Nephron progenitor cell (in vitro differentiated cells): ENCODE measurements around the gene MTARC1.

ENCODE experiments used
- DNase-seq: peaks from one replicate; pipeline ENCODE4 v3.0.0; 2021
- H3K27ac Mint-ChIP-seq: 2 replicates; pipeline ENCODE4 v1.8.0; 2021; ENCODE audit warnings: mild to moderate bottlenecking, moderate library complexity, mixed read lengths
- H3K27me3 Mint-ChIP-seq: 2 replicates; pipeline ENCODE4 v1.8.0; 2021; ENCODE audit warnings: mild to moderate bottlenecking, low read depth, mixed read lengths; ENCODE audit not compliant: poor library complexity
- H3K36me3 Mint-ChIP-seq: 2 replicates; pipeline ENCODE4 v1.8.0; 2021; ENCODE audit warnings: low read depth, mixed read lengths
- H3K4me1 Mint-ChIP-seq: 2 replicates; pipeline ENCODE4 v1.8.0; 2021; ENCODE audit warnings: mixed read lengths
- H3K4me3 Mint-ChIP-seq: 2 replicates; pipeline ENCODE4 v1.8.0; 2021; ENCODE audit warnings: mild to moderate bottlenecking, moderate library complexity, mixed read lengths
- H3K9me3 Mint-ChIP-seq: 2 replicates; pipeline ENCODE4 v1.8.0; 2021; ENCODE audit warnings: mild to moderate bottlenecking, moderate library complexity, mixed read lengths
- TF ChIP-seq, protein P1 (sequence below): fragments of 200-600 bp; sonication (generic); IDR thresholded peaks from 2 replicates; pipeline ENCODE4 v1.5.0; 2021; ENCODE audit warnings: antibody characterized with exemption

The MTARC1 gene

DNA sequence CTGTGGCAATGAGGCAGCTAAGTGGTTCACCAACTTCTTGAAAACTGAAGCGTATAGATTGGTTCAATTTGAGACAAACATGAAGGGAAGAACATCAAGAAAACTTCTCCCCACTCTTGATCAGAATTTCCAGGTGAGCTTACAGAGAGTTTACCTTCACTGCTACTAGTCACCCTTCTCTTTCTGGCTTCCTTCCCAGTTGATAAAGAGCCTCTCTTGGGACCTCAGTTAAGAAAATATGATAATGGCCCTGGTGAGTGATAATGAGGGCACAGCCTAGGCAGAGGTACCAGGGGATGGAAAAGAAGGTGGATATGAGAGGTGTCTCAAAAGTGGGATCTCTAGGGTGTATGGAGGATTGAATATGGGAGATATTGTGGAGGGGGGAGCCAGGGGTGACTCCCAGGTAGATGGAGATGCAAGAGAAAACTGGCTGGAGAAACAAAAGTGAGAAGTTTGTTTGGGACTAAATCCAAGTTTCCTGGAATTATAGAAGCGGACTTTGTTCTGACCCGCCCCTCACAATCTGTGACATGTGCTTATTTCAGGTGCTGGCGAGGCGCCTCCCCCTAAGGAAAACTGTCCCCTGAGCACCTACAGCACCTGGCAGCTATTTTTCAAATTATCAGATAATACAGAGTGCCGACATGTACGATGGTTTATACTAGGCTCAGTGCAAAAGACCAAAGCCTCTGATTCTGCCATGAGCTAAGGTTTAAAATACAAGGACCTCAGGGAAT is 24.9 kb upstream of the MTARC1 start:
- Mint-ChIP-seq H3K36me3 (peaks cover 7% of the 10 kb centered on the region), H3K27me3 (peaks cover 17% of the 10 kb centered on the region), H3K27ac (no peak overlapping the region), H3K9me3 (no peaks in the 10 kb centered on the region), H3K4me3 (no peak overlapping the region), H3K4me1 (no peaks in the 10 kb centered on the region)
- no peak for DNase-seq
- TF ChIP-seq, protein P1, sequence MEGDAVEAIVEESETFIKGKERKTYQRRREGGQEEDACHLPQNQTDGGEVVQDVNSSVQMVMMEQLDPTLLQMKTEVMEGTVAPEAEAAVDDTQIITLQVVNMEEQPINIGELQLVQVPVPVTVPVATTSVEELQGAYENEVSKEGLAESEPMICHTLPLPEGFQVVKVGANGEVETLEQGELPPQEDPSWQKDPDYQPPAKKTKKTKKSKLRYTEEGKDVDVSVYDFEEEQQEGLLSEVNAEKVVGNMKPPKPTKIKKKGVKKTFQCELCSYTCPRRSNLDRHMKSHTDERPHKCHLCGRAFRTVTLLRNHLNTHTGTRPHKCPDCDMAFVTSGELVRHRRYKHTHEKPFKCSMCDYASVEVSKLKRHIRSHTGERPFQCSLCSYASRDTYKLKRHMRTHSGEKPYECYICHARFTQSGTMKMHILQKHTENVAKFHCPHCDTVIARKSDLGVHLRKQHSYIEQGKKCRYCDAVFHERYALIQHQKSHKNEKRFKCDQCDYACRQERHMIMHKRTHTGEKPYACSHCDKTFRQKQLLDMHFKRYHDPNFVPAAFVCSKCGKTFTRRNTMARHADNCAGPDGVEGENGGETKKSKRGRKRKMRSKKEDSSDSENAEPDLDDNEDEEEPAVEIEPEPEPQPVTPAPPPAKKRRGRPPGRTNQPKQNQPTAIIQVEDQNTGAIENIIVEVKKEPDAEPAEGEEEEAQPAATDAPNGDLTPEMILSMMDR = no peak

DNA sequence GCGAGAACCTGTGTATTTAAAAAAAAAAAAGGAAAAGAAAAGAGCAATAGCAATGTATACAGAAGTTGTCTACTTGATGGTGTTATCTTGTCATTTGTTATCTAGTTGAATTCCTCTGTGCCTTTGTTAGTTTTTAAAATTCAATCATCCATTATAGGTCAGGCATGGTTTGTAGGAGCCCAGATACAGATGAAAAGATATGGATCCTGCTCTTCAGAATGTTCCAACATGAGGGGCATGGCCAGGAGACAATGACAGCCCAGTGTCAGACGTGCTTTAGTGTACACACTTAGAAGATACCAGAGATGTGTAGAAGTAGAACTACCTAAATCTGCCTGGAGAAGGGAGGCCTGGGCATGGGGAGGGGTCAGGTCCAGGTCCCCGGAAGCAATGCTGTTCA is 22.0 kb upstream of the MTARC1 start:
- TF ChIP-seq, protein P1 = no peak
- no peak for DNase-seq
- H3K9me3 Mint-ChIP-seq = no peaks in the 10 kb centered on the region
- H3K36me3 Mint-ChIP-seq = peaks cover 4% of the 10 kb centered on the region
- H3K27me3 Mint-ChIP-seq = peaks cover 21% of the 10 kb centered on the region
- H3K4me3 Mint-ChIP-seq = no peak overlapping the region
- no peaks in the 10 kb centered on the region for H3K4me1 Mint-ChIP-seq
- no peak overlapping the region for H3K27ac Mint-ChIP-seq

DNA sequence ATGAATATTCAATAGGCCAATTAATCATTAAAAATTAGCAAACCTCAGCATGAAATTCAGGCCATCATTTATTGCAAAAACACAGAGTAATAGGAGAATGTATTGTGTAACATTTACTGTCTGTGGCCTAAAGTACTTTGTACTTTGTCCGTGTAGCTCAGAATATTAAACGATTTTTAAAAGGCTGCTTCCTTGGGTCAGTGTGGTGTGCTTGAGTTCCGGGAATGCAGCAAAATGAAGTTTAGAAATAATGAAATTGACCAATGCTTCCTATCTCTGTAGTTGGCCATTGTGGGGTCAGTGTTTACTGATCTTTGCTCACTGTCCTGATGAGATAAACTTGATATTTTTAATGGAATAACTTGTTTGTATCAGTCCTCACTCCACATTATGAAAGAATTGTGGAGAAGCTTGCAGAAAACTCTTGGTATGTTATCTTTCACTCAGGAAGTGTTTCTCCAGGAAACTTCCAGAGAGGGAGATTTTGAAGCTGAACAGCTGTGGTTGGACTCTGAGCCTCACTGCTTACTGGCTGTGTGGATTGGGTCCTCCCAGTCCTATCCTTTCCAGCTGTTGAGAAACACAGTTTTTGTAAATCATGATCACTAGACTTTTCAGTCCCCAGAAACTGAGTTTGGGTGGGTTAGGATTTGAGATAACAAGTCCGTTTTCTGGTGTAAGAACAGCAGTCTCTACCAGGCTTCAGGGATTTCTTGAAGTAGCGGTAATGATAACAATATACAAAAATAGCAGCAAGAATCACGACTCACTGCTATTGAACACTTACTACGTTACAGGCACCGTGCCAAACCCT is 19.2 kb upstream of the MTARC1 start:
- Mint-ChIP-seq H3K4me3 (no peak overlapping the region), H3K27ac (no peak overlapping the region), H3K9me3 (no peaks in the 10 kb centered on the region), H3K36me3 (peaks cover 9% of the 10 kb centered on the region), H3K4me1 (no peaks in the 10 kb centered on the region), H3K27me3 (peaks cover 9% of the 10 kb centered on the region)
- DNase-seq = no peak
- TF ChIP-seq, protein P1 = no peak

DNA sequence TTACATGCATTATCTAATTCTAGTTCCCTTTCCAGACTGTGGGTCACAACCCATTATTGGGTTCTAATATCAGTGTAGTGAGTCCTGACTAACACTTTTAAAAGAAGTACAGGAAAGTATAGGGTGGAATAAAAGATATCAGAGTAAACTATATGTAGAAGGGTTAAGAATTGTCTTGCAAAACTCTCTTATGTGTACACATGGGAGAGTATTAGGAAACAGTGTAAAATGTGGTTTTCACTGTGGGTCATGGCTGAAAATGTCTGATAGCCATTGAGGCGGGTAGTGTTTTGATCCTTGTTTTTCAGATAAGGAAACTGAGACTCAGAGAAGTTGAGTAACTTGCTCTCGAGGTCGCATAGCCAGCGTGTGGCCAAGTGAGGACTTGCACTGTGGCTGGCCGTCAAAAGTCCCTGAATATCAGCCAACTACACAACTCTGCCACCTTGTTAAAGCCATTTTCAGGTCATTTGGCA is 18.5 kb upstream of the MTARC1 start:
- Mint-ChIP-seq H3K27me3 (peaks cover 5% of the 10 kb centered on the region), H3K27ac (no peak overlapping the region), H3K36me3 (peaks cover 9% of the 10 kb centered on the region), H3K4me1 (no peaks in the 10 kb centered on the region), H3K4me3 (no peak overlapping the region), H3K9me3 (no peaks in the 10 kb centered on the region)
- TF ChIP-seq, protein P1 = no peak
- DNase-seq = no peak

DNA sequence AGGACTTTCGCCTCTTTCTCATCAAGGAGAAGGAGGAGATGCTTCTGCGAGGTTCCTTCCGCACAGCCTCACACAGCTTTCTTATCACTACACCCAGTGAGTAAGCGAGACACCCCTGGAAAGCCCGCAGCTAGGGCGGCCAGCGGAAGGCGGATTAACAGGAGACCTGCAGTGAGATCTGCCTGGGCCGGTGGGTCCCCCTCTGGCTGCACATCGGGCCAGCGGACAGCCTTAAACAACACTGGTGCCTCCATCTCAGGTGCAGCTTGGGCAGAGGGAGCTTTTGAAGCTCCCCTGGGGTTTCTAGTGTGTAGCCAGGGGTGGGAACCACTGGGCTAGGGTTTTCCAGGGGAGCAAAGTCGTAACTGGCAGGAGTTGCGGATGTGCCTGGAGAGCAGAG is 17.5 kb upstream of the MTARC1 start:
- H3K27me3 Mint-ChIP-seq = peaks cover 5% of the 10 kb centered on the region
- no peak overlapping the region for H3K4me3 Mint-ChIP-seq
- H3K9me3 Mint-ChIP-seq = no peaks in the 10 kb centered on the region
- no peaks in the 10 kb centered on the region for H3K4me1 Mint-ChIP-seq
- DNase-seq = no peak
- H3K36me3 Mint-ChIP-seq = peaks cover 9% of the 10 kb centered on the region
- no peak overlapping the region for H3K27ac Mint-ChIP-seq
- TF ChIP-seq, protein P1 = no peak
